ENCODE measurements around the gene KAT6B. TPM values are rescaled to one million over a fixed set of nuclear protein-coding genes. Genes with fewer than 3 reads are reported as not detected.
"Not testable (repeated sequence)": the region's sequence is repeated elsewhere in the genome, so short reads cannot be mapped to it uniquely, and the experiment has no call there.

Gene KAT6B
- total RNA-seq, 2 donors from 2014 or later = 25.3 to 39.1 TPM

DNA sequence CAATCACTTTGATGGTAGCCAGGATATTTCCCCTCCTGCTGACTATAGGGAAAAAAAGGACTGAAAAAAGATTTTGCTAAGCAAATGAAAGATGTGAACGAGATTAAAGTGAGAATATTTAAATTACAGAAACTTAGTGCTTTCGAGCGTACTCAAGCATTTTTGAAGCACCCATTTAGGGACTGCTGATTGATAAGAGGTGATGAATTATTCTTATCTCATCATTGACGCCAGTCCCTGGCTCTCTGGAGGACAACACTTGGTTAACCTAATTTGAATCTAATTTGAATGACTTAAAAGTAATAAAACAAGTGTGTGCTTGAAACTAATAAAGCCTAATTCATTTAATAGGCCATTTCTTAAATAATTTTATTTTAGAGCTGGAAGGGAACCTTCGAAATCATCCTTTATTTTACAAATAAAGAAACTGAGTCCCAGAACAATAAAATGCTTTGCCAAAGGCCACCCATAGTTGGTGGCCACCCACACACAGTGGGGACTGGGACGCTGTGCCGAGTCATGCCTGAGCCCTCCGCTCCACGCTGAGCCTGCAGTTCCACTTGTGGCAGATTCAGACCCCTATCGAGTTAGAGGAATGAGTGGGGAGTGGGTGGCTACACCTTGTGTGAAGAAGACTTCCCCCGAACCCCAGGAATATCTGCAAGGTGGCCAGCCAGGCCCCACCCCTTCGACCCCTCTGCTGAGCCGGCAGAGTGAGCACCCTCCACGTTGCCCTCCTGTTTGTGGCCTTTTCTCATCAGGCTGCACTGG is 223.9 kb downstream of the KAT6B start:
- H3K4me3 Mint-ChIP-seq = no peak overlapping the region
- TF ChIP-seq, protein P1, sequence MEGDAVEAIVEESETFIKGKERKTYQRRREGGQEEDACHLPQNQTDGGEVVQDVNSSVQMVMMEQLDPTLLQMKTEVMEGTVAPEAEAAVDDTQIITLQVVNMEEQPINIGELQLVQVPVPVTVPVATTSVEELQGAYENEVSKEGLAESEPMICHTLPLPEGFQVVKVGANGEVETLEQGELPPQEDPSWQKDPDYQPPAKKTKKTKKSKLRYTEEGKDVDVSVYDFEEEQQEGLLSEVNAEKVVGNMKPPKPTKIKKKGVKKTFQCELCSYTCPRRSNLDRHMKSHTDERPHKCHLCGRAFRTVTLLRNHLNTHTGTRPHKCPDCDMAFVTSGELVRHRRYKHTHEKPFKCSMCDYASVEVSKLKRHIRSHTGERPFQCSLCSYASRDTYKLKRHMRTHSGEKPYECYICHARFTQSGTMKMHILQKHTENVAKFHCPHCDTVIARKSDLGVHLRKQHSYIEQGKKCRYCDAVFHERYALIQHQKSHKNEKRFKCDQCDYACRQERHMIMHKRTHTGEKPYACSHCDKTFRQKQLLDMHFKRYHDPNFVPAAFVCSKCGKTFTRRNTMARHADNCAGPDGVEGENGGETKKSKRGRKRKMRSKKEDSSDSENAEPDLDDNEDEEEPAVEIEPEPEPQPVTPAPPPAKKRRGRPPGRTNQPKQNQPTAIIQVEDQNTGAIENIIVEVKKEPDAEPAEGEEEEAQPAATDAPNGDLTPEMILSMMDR (conservative IDR thresholded peaks at IDR 0.05) = no peak
- no peaks in the 10 kb centered on the region for H3K9me3 ChIP-seq (ENCODE audit: control insufficient read depth, low read length)
- no peak overlapping the region for H3K27ac Mint-ChIP-seq
- H3K9me3 Mint-ChIP-seq = no peaks in the 10 kb centered on the region
- DNase-seq = no peak
- 87 to 88% methylated on average over 9 to 14 of the region's 14 CpGs for WGBS, 2 experiments (ENCODE audit: insufficient coverage in 1 of 2, insufficient read length in 1 of 2)
- no peak overlapping the region for H3K27ac ChIP-seq (ENCODE audit: low read depth, low read length)
- H3K4me1 Mint-ChIP-seq = peaks cover 29% of the 10 kb centered on the region
- H3K36me3 ChIP-seq (ENCODE audit: control insufficient read depth, insufficient read depth, low read length) = no peaks in the 10 kb centered on the region
- H3K27me3 Mint-ChIP-seq (ENCODE audit: insufficient read depth) = peaks cover 42% of the 10 kb centered on the region
- H3K9ac ChIP-seq (ENCODE audit: extremely low read depth, low read length, poor library complexity, severe bottlenecking) = no peak overlapping the region
- H3K36me3 Mint-ChIP-seq (ENCODE audit: low read depth) = no peaks in the 10 kb centered on the region
- H3K4me3 ChIP-seq (ENCODE audit: low read length) = no peak overlapping the region
- H3K4me1 ChIP-seq (ENCODE audit: control insufficient read depth, insufficient read depth, low read length) = peaks cover 13% of the 10 kb centered on the region
- peaks cover 24% of the 10 kb centered on the region for H3K27me3 ChIP-seq (ENCODE audit: control insufficient read depth, insufficient read depth, low read length, poor library complexity, severe bottlenecking)

DNA sequence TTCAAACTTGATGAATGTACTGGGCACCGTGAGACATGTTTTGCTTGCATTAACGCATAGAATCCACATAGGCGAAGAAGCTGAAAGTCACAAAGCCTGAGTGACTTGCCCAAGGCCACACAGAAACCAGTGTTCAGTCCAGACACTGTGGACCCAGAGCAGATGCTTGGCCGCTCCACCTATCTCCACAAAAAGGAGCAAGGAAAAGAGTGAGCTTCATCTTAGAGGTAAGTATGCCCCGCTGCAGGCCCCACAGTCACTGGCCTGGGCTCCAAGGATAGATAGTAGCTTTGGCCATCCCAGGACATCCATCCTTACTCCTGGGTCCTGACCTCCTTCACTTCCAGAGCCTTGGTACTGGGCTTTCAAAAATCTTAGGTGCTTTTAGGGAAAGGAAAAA is 224.9 kb downstream of the KAT6B start:
- 95 to 98% methylated on average over 3 to 5 of the region's 5 CpGs for WGBS, 2 experiments (ENCODE audit: insufficient coverage in 1 of 2, insufficient read length in 1 of 2)

DNA sequence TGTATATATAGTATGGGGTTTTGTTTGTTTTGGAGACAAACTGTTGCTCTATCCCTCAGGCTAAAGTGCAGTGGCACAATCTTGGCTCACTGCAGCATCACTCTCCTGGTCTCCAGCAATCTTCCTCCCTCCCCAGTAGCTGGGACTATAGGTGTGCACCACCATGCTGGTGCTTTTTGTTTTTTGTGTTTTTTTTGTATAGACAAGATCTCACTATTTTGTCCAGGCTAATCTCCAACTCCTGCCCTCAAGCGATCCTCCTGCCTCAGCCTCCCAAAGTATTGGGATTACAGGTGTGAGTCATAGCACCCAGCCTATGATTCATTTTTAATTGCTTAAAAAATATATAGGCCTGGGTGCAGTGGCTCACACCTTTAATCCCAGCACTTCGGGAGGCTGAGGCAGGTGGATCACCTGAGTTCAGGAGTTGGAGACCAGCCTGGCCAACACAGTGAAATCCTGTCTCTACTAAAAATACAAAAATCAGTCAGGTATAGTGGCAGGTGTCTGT is 229.6 kb downstream of the KAT6B start:
- not testable (repeated sequence) for H3K27ac Mint-ChIP-seq; H3K4me3 Mint-ChIP-seq; H3K9me3 Mint-ChIP-seq; H3K36me3 ChIP-seq (ENCODE audit: control insufficient read depth, insufficient read depth, low read length); H3K27ac ChIP-seq (ENCODE audit: low read depth, low read length); H3K9me3 ChIP-seq (ENCODE audit: control insufficient read depth, low read length); DNase-seq; H3K36me3 Mint-ChIP-seq (ENCODE audit: low read depth); H3K4me3 ChIP-seq (ENCODE audit: low read length); H3K9ac ChIP-seq (ENCODE audit: extremely low read depth, low read length, poor library complexity, severe bottlenecking)
- Histone ChIP-seq H3K4me1 (ENCODE audit: control insufficient read depth, insufficient read depth, low read length) (peaks cover 19% of the 10 kb centered on the region), H3K27me3 (ENCODE audit: control insufficient read depth, insufficient read depth, low read length, poor library complexity, severe bottlenecking) (peaks cover 59% of the 10 kb centered on the region)
- H3K4me1 Mint-ChIP-seq = peaks cover 21% of the 10 kb centered on the region
- H3K27me3 Mint-ChIP-seq (ENCODE audit: insufficient read depth) = peaks cover 80% of the 10 kb centered on the region
- 83 to 97% methylated on average over 1 to 2 of the region's 2 CpGs for whole genome bisulfite sequencing, 2 experiments (ENCODE audit: insufficient coverage in 1 of 2, insufficient read length in 1 of 2)

More for the DNA sequence above, 224.9 kb downstream of the KAT6B start:
- H3K4me3 Mint-ChIP-seq = no peak overlapping the region
- H3K27me3 Mint-ChIP-seq (ENCODE audit: insufficient read depth) = peaks cover 46% of the 10 kb centered on the region
- TF ChIP-seq, protein P1 (conservative IDR thresholded peaks at IDR 0.05) = no peak
- no peaks in the 10 kb centered on the region for H3K36me3 Mint-ChIP-seq (ENCODE audit: low read depth)
- H3K27ac Mint-ChIP-seq = no peak overlapping the region
- Histone ChIP-seq H3K9ac (ENCODE audit: extremely low read depth, low read length, poor library complexity, severe bottlenecking) (no peak overlapping the region), H3K27me3 (ENCODE audit: control insufficient read depth, insufficient read depth, low read length, poor library complexity, severe bottlenecking) (peaks cover 34% of the 10 kb centered on the region), H3K4me1 (ENCODE audit: control insufficient read depth, insufficient read depth, low read length) (peaks cover 13% of the 10 kb centered on the region), H3K27ac (ENCODE audit: low read depth, low read length) (no peak overlapping the region), H3K36me3 (ENCODE audit: control insufficient read depth, insufficient read depth, low read length) (no peaks in the 10 kb centered on the region), H3K9me3 (ENCODE audit: control insufficient read depth, low read length) (no peaks in the 10 kb centered on the region), H3K4me3 (ENCODE audit: low read length) (no peak overlapping the region)
- H3K9me3 Mint-ChIP-seq = no peaks in the 10 kb centered on the region
- DNase-seq = peak; percentile 48
- H3K4me1 Mint-ChIP-seq = peaks cover 29% of the 10 kb centered on the region

Measured in endodermal cell (in vitro differentiated cells).